ENCODE measurements around the gene SLC2A3.
A peak's percentile ranks its signal among the peaks of the same experiment; 100 is the strongest.
"Not testable (repeated sequence)": the region's sequence is repeated elsewhere in the genome, so short reads cannot be mapped to it uniquely, and the experiment has no call there.

Gene SLC2A3

DNA sequence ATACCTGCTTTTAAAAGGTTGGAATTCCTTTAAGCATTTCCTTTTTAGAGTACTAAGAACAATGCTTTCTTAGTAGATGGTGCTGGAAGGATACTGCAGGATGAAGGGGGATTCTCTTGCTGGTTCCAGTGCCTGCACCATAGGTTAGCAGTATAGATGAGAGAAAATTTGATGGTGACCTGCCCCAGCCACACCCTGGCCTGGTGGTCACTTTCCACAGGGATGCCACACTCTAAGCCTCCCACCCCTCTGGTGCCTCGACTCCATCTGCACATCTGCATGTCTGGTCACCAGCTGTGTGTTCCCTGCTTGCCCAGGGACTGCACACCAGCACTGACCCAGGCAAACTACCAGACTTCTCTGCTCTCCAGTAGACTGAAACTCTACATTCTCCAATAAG is 19.1 kb downstream of the SLC2A3 start:
- ATAC-seq = peak; percentile 20; the same call in 2 of the 3 replicates

DNA sequence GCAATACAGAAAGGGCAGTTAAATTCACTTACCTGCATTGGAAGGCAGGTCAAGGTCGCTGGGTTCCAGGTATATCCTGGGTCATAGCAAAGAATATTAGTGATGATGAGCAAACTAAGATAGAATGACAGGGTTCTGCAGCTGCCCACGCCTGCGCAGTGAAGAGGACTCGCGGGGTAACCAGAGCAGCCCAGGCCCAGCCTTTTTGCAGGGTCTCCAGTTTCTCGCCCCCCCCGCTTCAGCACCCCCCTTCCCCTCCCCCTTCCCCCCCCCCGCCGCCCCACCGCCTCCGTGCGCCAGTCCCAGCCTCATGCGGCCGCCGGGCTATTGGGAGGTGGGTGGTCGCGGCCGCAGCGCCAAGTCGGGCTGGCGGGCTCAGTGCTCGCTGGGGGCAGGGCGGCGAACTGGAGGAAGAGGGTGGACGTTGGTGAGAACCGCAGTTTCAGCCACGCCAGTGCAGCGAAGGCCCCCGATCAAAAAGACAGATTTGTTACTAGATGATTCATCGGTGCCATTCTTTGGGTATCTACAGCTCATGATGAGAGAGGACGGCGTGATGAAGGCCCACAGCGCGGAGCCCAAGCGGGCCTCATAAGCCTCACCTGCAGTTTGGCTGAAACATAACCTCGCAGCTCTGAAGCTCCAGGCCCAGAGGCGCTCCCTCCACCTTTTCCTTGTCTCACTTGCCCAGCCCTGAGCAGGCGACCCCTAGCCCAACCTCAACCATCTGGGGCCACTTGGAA is 20.2 kb downstream of the SLC2A3 start:
- peak; percentile 42 for ATAC-seq
- TF ChIP-seq, protein P1, sequence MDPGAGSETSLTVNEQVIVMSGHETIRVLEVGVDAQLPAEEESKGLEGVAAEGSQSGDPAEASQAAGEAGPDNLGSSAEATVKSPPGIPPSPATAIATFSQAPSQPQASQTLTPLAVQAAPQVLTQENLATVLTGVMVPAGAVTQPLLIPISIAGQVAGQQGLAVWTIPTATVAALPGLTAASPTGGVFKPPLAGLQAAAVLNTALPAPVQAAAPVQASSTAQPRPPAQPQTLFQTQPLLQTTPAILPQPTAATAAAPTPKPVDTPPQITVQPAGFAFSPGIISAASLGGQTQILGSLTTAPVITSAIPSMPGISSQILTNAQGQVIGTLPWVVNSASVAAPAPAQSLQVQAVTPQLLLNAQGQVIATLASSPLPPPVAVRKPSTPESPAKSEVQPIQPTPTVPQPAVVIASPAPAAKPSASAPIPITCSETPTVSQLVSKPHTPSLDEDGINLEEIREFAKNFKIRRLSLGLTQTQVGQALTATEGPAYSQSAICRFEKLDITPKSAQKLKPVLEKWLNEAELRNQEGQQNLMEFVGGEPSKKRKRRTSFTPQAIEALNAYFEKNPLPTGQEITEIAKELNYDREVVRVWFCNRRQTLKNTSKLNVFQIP (CRISPR knock-in tag; IDR thresholded peaks at IDR 0.05; ENCODE audit: borderline replicate concordance, low read depth) = no peak
- TF ChIP-seq BACH2 (CRISPR knock-in tag; IDR thresholded peaks at IDR 0.05; ENCODE audit: borderline replicate concordance) (no peak), ZNF8 (CRISPR knock-in tag; IDR thresholded peaks at IDR 0.05) (no peak), OSR1 (CRISPR knock-in tag; IDR thresholded peaks at IDR 0.05) (no peak), TOX (CRISPR knock-in tag; IDR thresholded peaks at IDR 0.05; ENCODE audit: borderline replicate concordance) (no peak), CSDC2 (CRISPR knock-in tag; IDR thresholded peaks at IDR 0.05) (no peak), RARB (CRISPR knock-in tag; IDR thresholded peaks at IDR 0.05) (no peak), ZFP3 (CRISPR knock-in tag; IDR thresholded peaks at IDR 0.05) (no peak)
- TF ChIP-seq, protein P2, sequence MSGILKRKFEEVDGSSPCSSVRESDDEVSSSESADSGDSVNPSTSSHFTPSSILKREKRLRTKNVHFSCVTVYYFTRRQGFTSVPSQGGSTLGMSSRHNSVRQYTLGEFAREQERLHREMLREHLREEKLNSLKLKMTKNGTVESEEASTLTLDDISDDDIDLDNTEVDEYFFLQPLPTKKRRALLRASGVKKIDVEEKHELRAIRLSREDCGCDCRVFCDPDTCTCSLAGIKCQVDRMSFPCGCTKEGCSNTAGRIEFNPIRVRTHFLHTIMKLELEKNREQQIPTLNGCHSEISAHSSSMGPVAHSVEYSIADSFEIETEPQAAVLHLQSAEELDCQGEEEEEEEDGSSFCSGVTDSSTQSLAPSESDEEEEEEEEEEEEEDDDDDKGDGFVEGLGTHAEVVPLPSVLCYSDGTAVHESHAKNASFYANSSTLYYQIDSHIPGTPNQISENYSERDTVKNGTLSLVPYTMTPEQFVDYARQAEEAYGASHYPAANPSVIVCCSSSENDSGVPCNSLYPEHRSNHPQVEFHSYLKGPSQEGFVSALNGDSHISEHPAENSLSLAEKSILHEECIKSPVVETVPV (CRISPR knock-in tag; IDR thresholded peaks at IDR 0.05) = no peak

More for the DNA sequence above, 19.1 kb downstream of the SLC2A3 start:
- TF ChIP-seq ZC3H10 (CRISPR knock-in tag; IDR thresholded peaks at IDR 0.05) (no peak), ISL1 (CRISPR knock-in tag; IDR thresholded peaks at IDR 0.05) (no peak), TOX (CRISPR knock-in tag; IDR thresholded peaks at IDR 0.05; ENCODE audit: borderline replicate concordance) (no peak)
- TF ChIP-seq, protein P3, sequence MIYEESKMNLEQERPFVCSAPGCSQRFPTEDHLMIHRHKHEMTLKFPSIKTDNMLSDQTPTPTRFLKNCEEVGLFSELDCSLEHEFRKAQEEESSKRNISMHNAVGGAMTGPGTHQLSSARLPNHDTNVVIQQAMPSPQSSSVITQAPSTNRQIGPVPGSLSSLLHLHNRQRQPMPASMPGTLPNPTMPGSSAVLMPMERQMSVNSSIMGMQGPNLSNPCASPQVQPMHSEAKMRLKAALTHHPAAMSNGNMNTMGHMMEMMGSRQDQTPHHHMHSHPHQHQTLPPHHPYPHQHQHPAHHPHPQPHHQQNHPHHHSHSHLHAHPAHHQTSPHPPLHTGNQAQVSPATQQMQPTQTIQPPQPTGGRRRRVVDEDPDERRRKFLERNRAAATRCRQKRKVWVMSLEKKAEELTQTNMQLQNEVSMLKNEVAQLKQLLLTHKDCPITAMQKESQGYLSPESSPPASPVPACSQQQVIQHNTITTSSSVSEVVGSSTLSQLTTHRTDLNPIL (CRISPR knock-in tag; IDR thresholded peaks at IDR 0.05; ENCODE audit: low read depth) = no peak

DNA sequence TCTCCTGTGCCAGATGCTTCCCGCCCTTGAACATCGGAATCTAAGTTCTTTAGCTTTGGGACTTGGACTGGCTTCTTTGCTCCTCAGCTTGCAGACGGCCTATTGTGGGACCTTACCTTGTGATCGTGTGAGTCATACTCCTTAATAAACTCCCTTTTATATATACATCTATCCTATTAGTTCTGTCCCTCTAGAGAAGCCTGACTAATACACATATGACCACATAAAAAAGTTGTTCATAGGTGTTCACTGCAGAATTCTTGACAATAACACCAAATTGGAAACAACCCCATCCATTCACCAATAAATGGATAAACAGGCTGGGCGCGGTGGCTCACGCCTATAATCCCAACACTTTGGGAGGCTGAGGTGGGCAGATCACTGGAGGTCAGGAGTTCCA is 25.9 kb downstream of the SLC2A3 start:
- not testable (repeated sequence) for ATAC-seq

DNA sequence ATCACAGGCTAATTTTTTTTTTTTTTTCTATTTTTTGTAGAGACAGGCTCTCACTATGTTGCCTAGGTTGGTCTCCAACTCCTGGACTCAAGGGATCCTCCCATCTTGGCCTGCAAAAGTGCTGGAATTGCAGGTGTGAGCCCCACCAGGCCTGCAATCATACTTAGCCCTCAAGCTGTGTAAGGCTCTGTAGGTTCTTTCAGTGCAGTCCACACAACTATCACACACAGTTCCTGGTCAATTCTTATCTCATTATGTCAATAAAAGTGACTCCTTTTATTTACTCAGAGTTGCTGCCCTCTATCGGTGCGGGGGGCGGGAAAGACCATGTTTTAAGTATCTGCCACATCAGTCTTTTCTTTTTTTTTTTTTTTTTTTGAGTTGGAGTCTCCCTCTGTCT is 29.0 kb downstream of the SLC2A3 start:
- peak; percentile 81 for ATAC-seq
- TF ChIP-seq, protein P1 (CRISPR knock-in tag; IDR thresholded peaks at IDR 0.05; ENCODE audit: borderline replicate concordance, low read depth) = no peak

DNA sequence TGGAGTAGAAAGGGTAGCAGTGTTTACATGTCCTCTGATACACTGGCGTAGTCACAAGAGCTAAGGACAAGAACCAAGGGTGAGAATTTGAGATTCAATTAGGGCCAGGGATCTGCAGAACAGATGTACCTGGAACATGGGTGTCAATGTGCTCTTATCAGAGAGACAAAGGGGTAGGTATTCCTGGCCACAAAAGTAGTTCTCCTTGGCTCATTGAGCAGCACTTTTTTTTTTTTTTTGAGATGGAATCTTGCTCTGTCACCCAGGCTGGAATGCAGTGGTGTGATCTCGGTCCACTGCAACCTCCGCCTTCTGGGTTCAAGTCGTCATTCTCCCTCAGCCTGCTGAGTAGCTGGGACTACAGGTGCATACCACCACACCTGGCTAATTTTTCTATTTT is 29.7 kb downstream of the SLC2A3 start:
- ATAC-seq = not testable (repeated sequence)

DNA sequence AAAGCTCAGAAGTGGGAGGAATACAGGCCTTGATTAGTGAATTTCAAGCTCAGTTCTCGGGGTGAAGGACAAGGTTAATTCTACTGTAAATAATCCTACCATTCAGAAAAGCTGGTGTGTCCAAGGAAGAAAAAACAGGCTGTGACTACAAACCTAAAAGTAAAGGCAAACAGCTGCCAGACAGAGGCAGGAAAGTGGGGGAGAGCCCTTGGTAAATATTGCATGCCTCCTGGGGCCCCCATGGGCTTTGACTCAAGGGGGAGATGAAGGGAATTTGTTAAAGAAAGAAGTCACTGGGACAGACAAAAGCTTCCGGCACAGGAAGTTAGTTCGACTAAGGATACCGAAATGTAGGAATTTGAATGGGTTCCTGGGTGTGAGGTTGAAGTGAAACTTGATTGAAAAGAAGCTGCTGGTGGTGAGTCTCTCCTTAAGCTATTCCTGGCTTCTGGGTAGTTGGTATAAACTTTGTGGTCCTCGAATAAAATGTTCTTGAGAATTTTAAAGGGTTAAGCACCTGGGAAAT is 30.3 kb downstream of the SLC2A3 start:
- not testable (repeated sequence) for ATAC-seq

DNA sequence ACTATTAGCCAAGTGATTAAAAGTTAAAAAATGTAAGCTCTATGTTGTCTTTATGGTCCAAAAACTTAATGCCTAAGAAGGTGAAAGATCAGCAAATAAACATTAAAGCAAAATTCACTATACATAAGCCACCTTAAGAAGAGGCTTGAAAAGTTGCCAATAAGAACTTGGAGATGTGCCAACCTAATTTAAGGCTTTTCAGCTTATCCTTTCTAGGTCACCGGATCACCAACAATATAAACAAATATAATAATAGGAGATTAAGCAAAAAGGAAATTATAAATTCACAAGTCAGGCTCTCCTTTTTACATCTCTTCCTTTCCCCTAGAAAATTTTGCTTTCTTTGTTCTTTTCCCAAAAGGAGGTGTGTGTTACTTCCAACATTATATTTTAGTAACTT is 30.9 kb downstream of the SLC2A3 start:
- TF ChIP-seq, protein P1 (CRISPR knock-in tag; IDR thresholded peaks at IDR 0.05; ENCODE audit: borderline replicate concordance, low read depth) = no peak
- no peak for TF ChIP-seq OSR1 (CRISPR knock-in tag; IDR thresholded peaks at IDR 0.05)
- TF ChIP-seq TCF4 (CRISPR knock-in tag; IDR thresholded peaks at IDR 0.05; ENCODE audit: borderline replicate concordance) = no peak
- no peak for ATAC-seq

DNA sequence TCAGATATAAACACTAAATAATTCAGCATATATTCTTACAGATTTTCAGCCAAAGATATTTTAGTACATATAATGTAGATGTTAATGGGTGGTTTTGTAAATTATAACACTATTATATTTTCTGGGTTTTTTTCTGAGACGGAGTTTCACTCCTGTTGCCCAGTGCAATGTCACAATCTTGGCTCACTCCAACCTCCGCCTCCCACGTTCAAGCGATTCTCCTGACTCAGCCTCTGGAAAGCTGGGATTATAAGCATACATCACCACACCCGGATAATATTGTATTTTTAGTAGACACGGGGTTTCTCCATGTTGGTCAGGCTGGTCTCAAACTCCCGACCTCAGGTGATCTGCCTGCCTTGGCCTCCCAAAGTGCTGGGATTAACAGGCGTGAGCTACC is 33.6 kb downstream of the SLC2A3 start:
- ATAC-seq = not testable (repeated sequence)

Data from SK-N-SH treated with all-trans-retinoic acid at 6 μM for 48 hours (cell line).